Erythroblast (primary cell): Measurements from ENCODE around the gene RSPH6A.

Experiments used
- DNase-seq, 2 experiments: peaks; one replicate each; lab custom pipeline; 2025; lab: John Stamatoyannopoulos, UW
- GATA1 ChIP-seq: IDR thresholded peaks from 2 replicates; pipeline ENCODE4 v1.6.1; 2011; ENCODE audit warnings: low read depth, mild to moderate bottlenecking, control low read depth, low read length, moderate library complexity
- POLR2A ChIP-seq: IDR thresholded peaks from 2 replicates; pipeline ENCODE4 v1.6.1; 2011; ENCODE audit warnings: mild to moderate bottlenecking, low read length

The RSPH6A gene

GRCh38 chr19:45820413-45821102, 5.5 kb upstream of the RSPH6A start:
- TF ChIP-seq POLR2A (no peak), GATA1 (no peak)
- no peak for DNase-seq

- DNase-seq: no peak
Observed at GRCh38 chr19:45819769-45820168, 4.7 kb upstream of the RSPH6A start.

GRCh38 chr19:45817725-45818301, 2.7 kb upstream of the RSPH6A start:
- DNase-seq: no peak
- TF ChIP-seq POLR2A (no peak), GATA1 (no peak)

More at GRCh38 chr19:45819769-45820168, 4.7 kb upstream of the RSPH6A start:
- TF ChIP-seq GATA1 (no peak), POLR2A (no peak)

GRCh38 chr19:45817010-45817724, 2.1 kb upstream of the RSPH6A start:
- peak; percentile 95 to 97 for DNase-seq
- TF ChIP-seq GATA1: no peak
- TF ChIP-seq POLR2A: no peak

- no peak for DNase-seq
- no peak for TF ChIP-seq GATA1
- TF ChIP-seq POLR2A: no peak
Observed at GRCh38 chr19:45816236-45817009, 1.3 kb upstream of the RSPH6A start.

GRCh38 chr19:45815481-45816216, 541 bp upstream of the RSPH6A start:
- DNase-seq: no peak
- TF ChIP-seq GATA1: no peak
- no peak for TF ChIP-seq POLR2A

GRCh38 chr19:45814166-45814780, 835 bp downstream of the RSPH6A start:
- no peak for DNase-seq
- no peak for TF ChIP-seq GATA1
- no peak for TF ChIP-seq POLR2A

- no peak for TF ChIP-seq GATA1
- TF ChIP-seq POLR2A: no peak
- no peak for DNase-seq
Observed at GRCh38 chr19:45812297-45812696, 2.8 kb downstream of the RSPH6A start.

- DNase-seq: peak; percentile 40 to 64
- TF ChIP-seq GATA1 (no peak), POLR2A (no peak)
Observed at GRCh38 chr19:45809643-45810159, 5.4 kb downstream of the RSPH6A start.

GRCh38 chr19:45805719-45806118, 9.4 kb downstream of the RSPH6A start:
- TF ChIP-seq GATA1: no peak
- no peak for TF ChIP-seq POLR2A
- DNase-seq: no peak

- DNase-seq: no peak
- TF ChIP-seq POLR2A (no peak), GATA1 (no peak)
Observed at GRCh38 chr19:45804959-45805230, 10.2 kb downstream of the RSPH6A start.

GRCh38 chr19:45804140-45804958, 10.8 kb downstream of the RSPH6A start:
- DNase-seq: no peak
- TF ChIP-seq GATA1 (no peak), POLR2A (no peak)

GRCh38 chr19:45801603-45802175, 13.4 kb downstream of the RSPH6A start:
- TF ChIP-seq POLR2A: no peak
- no peak for TF ChIP-seq GATA1
- no peak for DNase-seq
